WTC11 (cell line): ENCODE data around the gene SPATA31A5. TPM values are rescaled to one million over a fixed set of nuclear protein-coding genes. Genes with fewer than 3 reads are reported as not detected.
"Not testable (repeated sequence)": the region's sequence is repeated elsewhere in the genome, so short reads cannot be mapped to it uniquely, and the experiment has no call there.

Experiments used
- ATAC-seq: fragments of 200-7000 bp; cut with Tn5 transposase; 2 replicates; pipeline ENCODE4 v1.10.0; 2021; ENCODE audit warnings: mild to moderate bottlenecking, moderate library complexity
- Bru-seq: library from RNA; stranded (reverse); fragments of 400-500 nt; gene quantifications from one replicate; lab custom pipeline; 2021; lab: Mats Ljungman, UMichigan
- CTCF ChIA-PET: fragments of 300-600 bp; sonication (Branson Sonifier 250); formaldehyde crosslinking; loops from one replicate; lab custom pipeline; 2021; ENCODE audit warnings: antibody characterized with exemption; lab: Charles Lee
- POLR2A ChIA-PET: fragments of 350-600 bp; sonication (Branson Sonifier 250); formaldehyde crosslinking; loops from one replicate; lab custom pipeline; 2021; ENCODE audit warnings: antibody characterized with exemption; lab: Charles Lee
- DNase-seq: peaks from one replicate; pipeline ENCODE4 v3.0.0; 2021; ENCODE audit warnings: low spot score
- H3K27ac Mint-ChIP-seq: 2 replicates; pipeline ENCODE4 v1.8.0; 2021; ENCODE audit warnings: mixed read lengths
- H3K27me3 Mint-ChIP-seq: 2 replicates; pipeline ENCODE4 v1.8.0; 2021; ENCODE audit warnings: low read depth, mild to moderate bottlenecking, moderate library complexity, mixed read lengths
- H3K36me3 Mint-ChIP-seq: 2 replicates; pipeline ENCODE4 v1.8.0; 2021; ENCODE audit warnings: mixed read lengths
- H3K4me1 Mint-ChIP-seq: 2 replicates; pipeline ENCODE4 v1.8.0; 2022; ENCODE audit warnings: mixed read lengths
- H3K4me3 Mint-ChIP-seq: 2 replicates; pipeline ENCODE4 v1.8.0; 2021; ENCODE audit warnings: mild to moderate bottlenecking, moderate library complexity, mixed read lengths
- H3K9me3 Mint-ChIP-seq: 2 replicates; pipeline ENCODE4 v1.8.0; 2021; ENCODE audit warnings: mixed read lengths
- long read RNA-seq, 3 experiments: library from RNA in 1 of 3; library from capped mRNA in 1 of 3; library from polyadenylated mRNA in 1 of 3; unstranded in 2 of 3; stranded (forward) in 1 of 3; transcript quantifications; one replicate each; pipeline ENCODE4 v2.0.0, GENCODE V29; 2021
- total RNA-seq: library from RNA; stranded (reverse); gene quantifications from 3 replicates; pipeline ENCODE4 v1.2.3, GENCODE V29; 2021

Gene SPATA31A5
- total RNA-seq (not detected in 3 replicates), Bru-seq, nascent RNA (not detected)
- long read RNA-seq, experiment 1 = 0 reads
- long read RNA-seq, experiment 2 = 0 reads
- long read RNA-seq, experiment 3 = 0 reads

DNA sequence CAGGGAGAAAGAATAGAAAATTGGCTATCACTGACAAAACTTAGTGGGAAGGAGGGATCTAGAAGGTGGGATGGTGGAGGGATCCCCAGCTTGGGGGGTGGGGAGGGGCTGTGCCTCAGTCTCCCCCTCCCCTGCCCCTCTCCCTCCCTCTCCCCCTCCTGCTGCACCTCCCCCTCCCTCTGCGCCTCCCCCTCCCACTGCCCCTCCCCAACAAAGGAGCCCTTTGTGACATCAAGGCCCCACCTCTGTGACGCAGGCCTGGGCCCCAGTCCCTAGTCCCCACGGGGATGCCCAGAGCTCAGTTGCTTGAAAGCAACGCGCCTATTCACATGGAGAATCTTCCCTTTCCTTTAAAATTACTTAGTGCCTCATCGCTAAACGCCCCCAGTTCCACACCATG, at the start of gene SPATA31A5:
TSS of gene SPATA31A5 (plus strand) at position 301 of the 400 bp plus-strand sequence. CDS start at position 330, 29 bp downstream.
- H3K27ac Mint-ChIP-seq, DNase-seq, H3K4me1 Mint-ChIP-seq, POLR2A ChIA-PET, H3K27me3 Mint-ChIP-seq, H3K36me3 Mint-ChIP-seq, CTCF ChIA-PET, ATAC-seq, H3K4me3 Mint-ChIP-seq, H3K9me3 Mint-ChIP-seq: not testable (repeated sequence)

DNA sequence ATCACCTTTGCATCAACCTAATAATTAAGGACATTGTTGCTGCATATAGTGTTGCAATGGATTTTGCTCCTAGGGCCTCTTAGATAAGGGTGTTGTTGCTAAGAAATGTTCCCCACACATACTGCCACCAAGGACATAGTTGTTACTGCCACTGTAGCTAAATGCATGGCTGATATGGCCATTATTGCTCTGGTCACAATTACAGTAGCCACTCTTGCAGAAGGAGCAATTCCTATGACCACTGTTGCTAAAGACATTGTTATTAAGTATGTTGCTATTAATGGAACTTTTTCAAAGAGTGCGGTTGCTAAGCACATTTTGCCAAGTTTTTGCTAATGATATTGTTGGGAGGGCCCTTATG, 48.8 kb downstream of the SPATA31A5 start:
- POLR2A ChIA-PET, H3K4me3 Mint-ChIP-seq, DNase-seq, CTCF ChIA-PET, H3K27me3 Mint-ChIP-seq, H3K36me3 Mint-ChIP-seq, H3K9me3 Mint-ChIP-seq, H3K27ac Mint-ChIP-seq, ATAC-seq, H3K4me1 Mint-ChIP-seq: not testable (repeated sequence)

DNA sequence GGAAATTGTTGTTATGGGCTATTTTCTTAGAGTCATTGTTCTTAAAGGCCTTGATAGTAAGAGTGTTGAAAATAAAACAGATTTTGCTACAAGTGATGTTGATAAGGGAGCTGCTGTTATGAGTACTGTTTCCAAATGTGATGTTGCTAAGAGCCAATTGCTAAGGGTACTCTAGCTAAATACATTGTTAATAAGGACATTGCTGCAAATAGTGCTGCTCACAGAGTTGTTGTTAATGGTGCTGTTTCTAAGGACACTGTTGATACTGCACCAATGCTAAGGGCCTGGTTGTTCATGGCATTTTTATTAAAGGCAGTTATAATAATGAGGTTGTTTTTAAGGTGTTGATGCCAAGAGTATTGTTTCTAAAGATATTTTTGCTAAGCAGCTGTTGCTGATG, 52.2 kb downstream of the SPATA31A5 start:
- H3K4me1 Mint-ChIP-seq, DNase-seq, H3K27me3 Mint-ChIP-seq, H3K36me3 Mint-ChIP-seq, H3K4me3 Mint-ChIP-seq, CTCF ChIA-PET, POLR2A ChIA-PET, H3K27ac Mint-ChIP-seq, ATAC-seq, H3K9me3 Mint-ChIP-seq: not testable (repeated sequence)
